ENCODE measurements around the gene ZNF423.

The ZNF423 gene

GRCh38 chr16:49716339-49716934, 139.5 kb downstream of the ZNF423 start:
- no peak for DNase-seq

DNA sequence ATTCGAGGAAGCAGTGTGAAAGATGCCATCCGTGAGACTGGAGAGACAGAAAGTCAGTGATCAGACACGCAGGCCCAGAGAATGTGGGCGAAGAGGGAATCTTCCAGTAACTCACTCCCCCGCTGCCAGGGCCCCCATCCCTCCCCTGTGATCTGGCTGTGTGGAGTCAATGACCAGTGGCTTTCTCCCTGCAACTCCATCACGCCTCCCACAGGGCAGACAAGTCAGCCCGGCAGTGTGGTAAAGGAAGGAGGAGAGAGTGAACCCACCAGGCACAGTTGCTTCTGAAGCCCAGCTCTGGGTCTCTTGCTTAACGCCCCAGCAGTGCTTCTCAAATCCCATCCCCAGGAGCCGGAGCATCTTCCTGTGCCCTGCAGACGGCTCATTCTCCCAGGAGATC, 142.1 kb downstream of the ZNF423 start:
- DNase-seq: no peak

DNA sequence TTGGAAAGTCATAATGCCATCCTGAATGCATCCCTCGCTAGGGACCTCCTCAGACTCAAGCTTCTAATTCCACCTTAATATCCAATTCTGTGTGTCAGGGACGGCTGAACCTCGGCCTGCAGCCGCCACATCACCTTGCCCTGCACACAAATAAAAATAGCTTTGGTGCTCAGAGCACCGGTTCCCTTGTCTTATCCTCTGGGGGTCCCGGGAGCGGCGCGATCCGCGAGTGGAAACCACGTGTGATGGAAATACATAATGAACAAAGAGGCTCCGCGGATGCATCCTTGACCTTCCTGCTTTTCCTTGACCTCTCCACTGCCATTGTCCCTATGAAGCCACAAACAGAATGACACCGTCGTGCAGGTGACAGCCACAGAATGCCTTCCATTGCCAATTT, 143.4 kb downstream of the ZNF423 start:
- no peak for DNase-seq

DNA sequence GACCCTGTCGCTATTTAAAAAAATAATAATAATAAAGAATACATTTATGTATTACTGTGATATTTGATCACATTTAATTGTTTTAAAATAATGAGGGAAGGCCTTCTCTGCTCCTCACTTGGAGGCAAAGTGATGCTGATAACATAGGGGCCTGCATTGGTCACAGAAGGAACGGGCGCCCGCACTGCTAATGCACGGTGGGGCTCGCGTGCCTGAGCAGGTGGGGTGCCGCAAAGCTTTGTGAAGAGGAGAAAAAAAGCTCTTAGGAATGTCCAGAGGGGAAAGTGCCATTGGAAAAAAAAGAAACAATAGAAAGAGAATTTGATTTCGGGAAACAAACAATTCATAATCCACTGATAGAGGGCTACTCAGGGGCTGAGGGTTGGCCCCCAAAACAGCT, 143.8 kb downstream of the ZNF423 start:
- no peak for DNase-seq

GRCh38 chr16:49709057-49709456, 146.9 kb downstream of the ZNF423 start:
- no peak for DNase-seq

- no peak for DNase-seq
These were observed 147.4 kb downstream of the ZNF423 start for GRCh38 chr16:49708491-49708890.

GRCh38 chr16:49706620-49707355, 149.1 kb downstream of the ZNF423 start:
- DNase-seq: no peak

- no peak for DNase-seq
These were observed 151.2 kb downstream of the ZNF423 start for GRCh38 chr16:49704586-49705155.

DNA sequence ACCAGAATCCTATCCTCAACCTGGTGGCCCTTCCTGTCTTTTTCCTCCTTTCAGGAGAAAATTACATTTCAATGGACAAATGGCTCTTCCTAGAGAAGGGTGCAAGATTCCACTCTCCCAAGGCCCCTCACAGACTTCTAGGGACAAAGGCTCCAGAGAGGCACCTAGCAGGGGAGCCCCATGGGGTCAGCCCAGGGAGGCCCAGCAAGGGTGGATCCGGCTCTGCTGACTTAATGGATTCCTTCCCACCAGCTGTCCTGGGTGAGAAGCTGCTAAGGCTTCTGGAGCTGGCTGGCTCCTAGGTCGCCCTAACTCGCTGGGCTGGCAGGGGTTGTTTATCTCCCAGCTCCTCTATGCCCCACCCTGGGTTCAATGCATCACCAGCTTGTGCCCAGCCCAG, 152.4 kb downstream of the ZNF423 start:
- DNase-seq: no peak

- no peak for DNase-seq
These were observed 154.0 kb downstream of the ZNF423 start for GRCh38 chr16:49701789-49702494.

DNA sequence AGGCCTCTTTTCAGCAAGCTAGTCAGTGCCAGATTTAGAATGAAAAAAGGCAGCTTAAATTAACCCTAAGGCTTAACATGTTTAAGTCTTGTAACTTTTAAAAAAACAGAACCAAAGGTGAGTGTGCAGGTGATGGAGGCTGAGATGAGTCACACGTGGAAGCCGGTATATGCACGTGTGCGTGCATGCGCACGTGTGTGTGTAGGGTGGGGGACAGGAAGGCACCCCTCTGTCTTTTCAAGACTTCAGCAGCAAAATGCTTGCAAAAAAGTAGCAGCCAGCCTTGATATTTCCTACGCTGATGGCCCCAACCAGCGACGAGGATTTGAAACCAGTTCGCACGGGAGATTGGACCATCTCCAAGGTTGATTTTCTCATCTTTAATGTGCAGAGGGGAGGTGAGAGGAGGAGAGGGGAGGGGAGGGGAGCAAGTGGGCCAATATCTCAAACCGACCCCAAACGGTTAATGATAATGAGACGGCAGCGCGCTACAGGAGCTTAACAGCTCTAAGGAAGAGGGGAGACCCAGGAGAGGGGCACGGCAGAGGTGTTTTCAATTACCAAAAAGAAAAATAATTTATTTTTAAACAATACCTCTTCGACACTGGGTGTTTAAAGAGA, 154.7 kb downstream of the ZNF423 start:
- DNase-seq: no peak

GRCh38 chr16:49700251-49701064, 155.5 kb downstream of the ZNF423 start:
- DNase-seq: no peak

GRCh38 chr16:49699841-49700175, 156.1 kb downstream of the ZNF423 start:
- DNase-seq: no peak

- DNase-seq: no peak
These were observed 156.7 kb downstream of the ZNF423 start for GRCh38 chr16:49698931-49699840.

GRCh38 chr16:49698453-49698815, 157.5 kb downstream of the ZNF423 start:
- DNase-seq: no peak

GRCh38 chr16:49697631-49698452, 158.1 kb downstream of the ZNF423 start:
- no peak for DNase-seq

DNA sequence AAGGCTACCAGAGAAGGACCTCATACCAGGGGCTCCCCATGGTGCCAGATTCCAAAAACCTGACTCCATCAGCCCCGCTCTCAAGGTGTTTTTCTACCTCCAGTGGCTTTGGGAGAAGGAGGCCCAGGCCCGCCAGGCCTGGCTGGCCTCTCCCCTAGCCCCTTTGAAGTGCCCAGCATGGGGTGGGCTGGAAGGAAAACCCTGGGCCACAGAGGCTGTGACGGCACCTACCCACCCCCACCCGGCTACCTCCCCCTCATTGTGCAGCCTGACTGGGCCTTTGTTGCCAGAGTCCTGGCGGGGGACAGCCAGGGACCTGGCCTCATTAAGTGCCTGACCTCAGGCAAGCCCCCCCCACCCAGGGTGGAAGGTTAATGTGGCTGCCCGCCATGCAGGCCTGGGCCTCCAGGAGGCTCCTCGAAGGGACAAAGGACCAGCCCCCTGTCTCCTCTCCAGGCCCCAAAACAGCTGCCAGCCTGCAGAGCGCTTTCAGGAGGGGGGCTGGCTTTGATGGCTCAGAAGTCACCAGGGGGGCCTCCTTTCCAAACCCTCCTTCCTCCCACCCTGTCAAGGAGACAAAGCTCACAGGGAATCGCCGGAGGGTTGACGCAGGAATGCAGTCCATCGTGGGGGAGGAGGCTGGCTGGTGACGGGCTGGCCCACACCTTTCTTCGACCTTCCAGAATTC, 159.4 kb downstream of the ZNF423 start:
- DNase-seq: no peak

DNA sequence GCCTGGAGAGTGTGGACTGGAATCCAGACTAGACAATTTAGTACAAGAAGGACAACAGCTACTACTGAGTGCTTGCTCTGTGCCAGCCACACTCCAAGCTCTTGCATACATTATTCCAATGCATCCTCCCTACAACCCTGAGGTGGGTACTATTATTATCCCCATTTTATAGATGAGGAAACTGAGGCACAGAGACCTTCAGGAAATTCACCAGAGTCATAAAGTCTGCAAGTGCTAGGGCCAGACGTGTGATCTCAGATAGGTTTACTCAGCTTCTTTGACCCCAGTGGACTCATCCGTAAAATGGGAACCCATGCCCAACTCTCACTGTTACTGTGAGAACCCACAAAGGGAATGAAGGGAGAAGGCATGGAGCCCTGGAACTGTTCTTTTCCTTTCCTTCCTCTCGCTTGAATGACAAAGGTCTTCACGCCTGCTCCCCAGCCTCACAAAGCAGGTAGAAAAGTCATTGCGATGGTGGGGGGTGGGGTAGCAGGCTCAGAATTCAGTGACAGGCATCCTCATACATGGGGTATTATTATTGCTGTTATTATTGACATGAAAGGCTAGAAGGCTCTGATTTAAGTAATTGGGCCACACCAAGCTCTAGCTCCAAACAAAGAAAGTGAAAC, 160.0 kb downstream of the ZNF423 start:
- DNase-seq: no peak

- no peak for DNase-seq
These were observed 162.5 kb downstream of the ZNF423 start for GRCh38 chr16:49693445-49693844.

DNA sequence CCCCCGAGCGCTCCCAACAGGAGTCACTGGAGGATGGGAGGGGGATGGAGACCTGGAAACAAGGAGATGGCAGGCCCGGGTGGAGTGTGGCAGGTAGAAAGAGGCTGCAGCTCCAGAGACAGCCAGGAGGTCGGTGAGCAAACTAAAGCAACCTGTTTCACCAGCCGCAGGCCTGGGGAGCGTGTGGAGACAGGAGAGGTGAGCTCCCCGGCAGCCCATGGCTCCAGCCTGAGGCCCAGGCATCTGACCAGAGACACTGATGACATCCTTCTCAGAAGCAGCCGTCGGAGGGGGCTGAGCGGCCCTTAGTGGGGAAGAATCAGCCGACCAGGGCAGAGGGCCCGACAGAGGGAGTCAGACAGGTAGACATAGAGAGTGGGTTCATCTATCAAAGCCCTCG, 165.1 kb downstream of the ZNF423 start:
- no peak for DNase-seq

Data from activated CD4-positive, alpha-beta T cell treated with anti-CD3 and anti-CD28 coated beads, Interleukin-2, amount 50 U/mL, for 48 hours (primary cell).